NCI-H510A (cell line): ENCODE data around the gene HECA.
A peak's percentile ranks its signal among the peaks of the same experiment; 100 is the strongest.
"Not testable (repeated sequence)": the region's sequence is repeated elsewhere in the genome, so short reads cannot be mapped to it uniquely, and the experiment has no call there.

Experiments used
- DNase-seq: peaks from one replicate; lab custom pipeline; 2025; lab: John Stamatoyannopoulos, UW

The HECA gene

GRCh38 chr6:139134817-139135577, at the start of gene HECA:
TSS of gene HECA (plus strand) at chr6:139135080. CDS start at chr6:139135397, 317 bp downstream.
- peak; percentile 66 for DNase-seq

- no peak for DNase-seq
These were observed 43.1 kb upstream of the HECA start for GRCh38 chr6:139091826-139092225.

GRCh38 chr6:139099984-139100383, 34.9 kb upstream of the HECA start:
- no peak for DNase-seq

- no peak for DNase-seq
These were observed 27.8 kb upstream of the HECA start for GRCh38 chr6:139107051-139107450.

- DNase-seq = no peak
These were observed 26.5 kb upstream of the HECA start for GRCh38 chr6:139108378-139108777.

- DNase-seq = no peak
These were observed 25.3 kb upstream of the HECA start for GRCh38 chr6:139109558-139109957.

GRCh38 chr6:139112146-139112545, 22.7 kb upstream of the HECA start:
- no peak for DNase-seq

- no peak for DNase-seq
These were observed 22.3 kb upstream of the HECA start for GRCh38 chr6:139112561-139112960.

GRCh38 chr6:139114746-139115145, 20.1 kb upstream of the HECA start:
- no peak for DNase-seq

GRCh38 chr6:139115989-139116758, 18.7 kb upstream of the HECA start:
- no peak for DNase-seq

GRCh38 chr6:139117734-139118133, 17.1 kb upstream of the HECA start:
- DNase-seq = no peak

- DNase-seq = no peak
These were observed 15.3 kb upstream of the HECA start for GRCh38 chr6:139119552-139119951.

- not testable (repeated sequence) for DNase-seq
These were observed 12.1 kb upstream of the HECA start for GRCh38 chr6:139122823-139123222.

GRCh38 chr6:139124887-139125672, 9.8 kb upstream of the HECA start:
- no peak for DNase-seq

GRCh38 chr6:139126255-139126654, 8.6 kb upstream of the HECA start:
- DNase-seq = no peak

- DNase-seq = no peak
These were observed 7.9 kb upstream of the HECA start for GRCh38 chr6:139126931-139127330.

GRCh38 chr6:139129284-139129683, 5.6 kb upstream of the HECA start:
- no peak for DNase-seq

- no peak for DNase-seq
These were observed 3.1 kb upstream of the HECA start for GRCh38 chr6:139131736-139132280.

GRCh38 chr6:139133262-139134063, 1.4 kb upstream of the HECA start:
- no peak for DNase-seq

- DNase-seq = no peak
These were observed 850 bp upstream of the HECA start for GRCh38 chr6:139134064-139134395.
